Measurements from ENCODE around the gene PMVK. TPM values are rescaled to one million over a fixed set of nuclear protein-coding genes. Genes with fewer than 3 reads are reported as not detected.

Gene PMVK
- total and polyA plus RNA-seq, 4 donors, result 18.4 to 48.8 (median 43.4) TPM

DNA sequence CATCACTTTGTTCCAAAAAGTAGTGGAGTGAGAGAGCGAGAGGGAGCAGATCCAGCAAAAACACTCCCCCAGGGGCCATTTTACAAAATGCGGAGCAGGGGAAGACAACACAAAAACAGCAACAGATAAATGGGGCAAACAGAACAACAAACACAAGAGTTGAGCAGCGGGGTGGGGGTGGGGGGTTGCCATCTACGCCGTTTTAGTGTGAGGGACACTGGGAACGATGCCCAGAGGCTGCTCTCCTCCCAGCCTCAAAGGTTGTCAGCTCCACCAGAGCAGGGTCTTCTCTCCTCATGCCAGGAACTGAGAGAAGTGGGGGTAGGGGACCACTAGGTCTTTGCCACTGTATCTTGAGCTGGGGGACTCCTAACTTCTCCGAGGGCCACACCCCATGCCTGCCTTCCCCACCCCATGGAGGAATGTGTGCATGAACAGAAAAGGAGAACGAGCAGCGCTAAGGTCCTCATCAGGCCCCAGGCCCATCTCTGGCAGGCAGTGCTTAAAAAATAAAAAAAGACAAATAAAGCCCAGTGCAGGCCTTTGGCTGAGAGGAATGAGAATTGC, 20.7 kb upstream of the PMVK start:
- Histone ChIP-seq H3K36me3 (ENCODE audit: control insufficient read depth in 4 of 4, insufficient read depth in 4 of 4, low read length in 4 of 4) (peaks cover 0 to 9% (median 8%) of the 10 kb centered on the region in 4 donors), H3K27me3 (ENCODE audit: control insufficient read depth in 3 of 3, insufficient read depth in 3 of 3, low read length in 2 of 3) (no peaks in the 10 kb centered on the region), H3K9me3 (ENCODE audit: control insufficient read depth in 4 of 4, insufficient read depth in 3 of 4, low read length in 3 of 4) (no peaks in the 10 kb centered on the region), H3K4me1 (ENCODE audit: control insufficient read depth in 5 of 5, insufficient read depth in 5 of 5, low read length in 5 of 5) (peaks cover 10 to 35% (median 22%) of the 10 kb centered on the region in 5 donors), H3K9ac (ENCODE audit: insufficient read depth in 1 of 2, low read length in 2 of 2) (peak overlapping the region in 1 of 2 donors; percentile 38), H3K4me3 (no peak overlapping the region), H3K27ac (ENCODE audit: low read depth in 1 of 2, low read length in 1 of 2) (peak overlapping the region in 1 of 2 donors; percentile 1)
- no peak for ATAC-seq (ENCODE audit: insufficient read depth, low FRiP score)
- TF ChIP-seq, protein P1, sequence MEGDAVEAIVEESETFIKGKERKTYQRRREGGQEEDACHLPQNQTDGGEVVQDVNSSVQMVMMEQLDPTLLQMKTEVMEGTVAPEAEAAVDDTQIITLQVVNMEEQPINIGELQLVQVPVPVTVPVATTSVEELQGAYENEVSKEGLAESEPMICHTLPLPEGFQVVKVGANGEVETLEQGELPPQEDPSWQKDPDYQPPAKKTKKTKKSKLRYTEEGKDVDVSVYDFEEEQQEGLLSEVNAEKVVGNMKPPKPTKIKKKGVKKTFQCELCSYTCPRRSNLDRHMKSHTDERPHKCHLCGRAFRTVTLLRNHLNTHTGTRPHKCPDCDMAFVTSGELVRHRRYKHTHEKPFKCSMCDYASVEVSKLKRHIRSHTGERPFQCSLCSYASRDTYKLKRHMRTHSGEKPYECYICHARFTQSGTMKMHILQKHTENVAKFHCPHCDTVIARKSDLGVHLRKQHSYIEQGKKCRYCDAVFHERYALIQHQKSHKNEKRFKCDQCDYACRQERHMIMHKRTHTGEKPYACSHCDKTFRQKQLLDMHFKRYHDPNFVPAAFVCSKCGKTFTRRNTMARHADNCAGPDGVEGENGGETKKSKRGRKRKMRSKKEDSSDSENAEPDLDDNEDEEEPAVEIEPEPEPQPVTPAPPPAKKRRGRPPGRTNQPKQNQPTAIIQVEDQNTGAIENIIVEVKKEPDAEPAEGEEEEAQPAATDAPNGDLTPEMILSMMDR (IDR thresholded peaks at IDR 0.05; ENCODE audit: control extremely low read depth, extremely low read depth), result no peak
- DNase-seq, result no peak
- WGBS, 2 donors, result 60 to 64% methylated on average over 9 of the region's 9 CpGs

DNA sequence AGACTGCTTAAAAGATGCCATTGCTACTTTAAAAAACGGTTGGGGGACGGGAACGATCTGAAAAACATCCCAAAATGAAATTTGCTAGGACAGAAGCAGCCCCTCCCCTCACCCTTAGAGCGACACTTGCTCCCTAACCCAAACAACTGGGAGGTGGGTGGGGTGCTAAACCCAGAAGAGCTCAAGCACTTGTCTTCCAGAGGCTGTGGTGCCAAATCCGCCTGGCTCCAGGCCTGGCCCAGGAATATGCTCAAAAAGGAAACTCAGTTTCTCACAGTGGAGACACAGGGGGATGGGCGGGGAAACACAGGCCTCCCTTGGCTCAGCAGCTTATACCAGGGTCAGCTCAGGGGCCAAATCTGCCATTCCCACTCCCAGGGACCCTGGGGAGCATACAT, 20.0 kb upstream of the PMVK start:
- ATAC-seq (ENCODE audit: insufficient read depth, low FRiP score) (no peak), DNase-seq (peak in 1 of 3 donors; percentile 52)
- no peaks in the 10 kb centered on the region for H3K27me3 ChIP-seq (ENCODE audit: control insufficient read depth in 3 of 3, insufficient read depth in 3 of 3, low read length in 2 of 3)
- 20 to 24% methylated on average over 6 of the region's 6 CpGs for WGBS, 2 donors
- H3K9ac ChIP-seq (ENCODE audit: insufficient read depth in 1 of 2, low read length in 2 of 2), result peak overlapping the region; percentile 65 to 77
- peaks cover 10 to 34% (median 22%) of the 10 kb centered on the region in 5 donors for H3K4me1 ChIP-seq (ENCODE audit: control insufficient read depth in 5 of 5, insufficient read depth in 5 of 5, low read length in 5 of 5)
- peaks cover 0 to 9% (median 8%) of the 10 kb centered on the region in 4 donors for H3K36me3 ChIP-seq (ENCODE audit: control insufficient read depth in 4 of 4, insufficient read depth in 4 of 4, low read length in 4 of 4)
- H3K27ac ChIP-seq (ENCODE audit: low read depth in 1 of 2, low read length in 1 of 2), result peak overlapping the region; percentile 70 to 87
- no peaks in the 10 kb centered on the region for H3K9me3 ChIP-seq (ENCODE audit: control insufficient read depth in 4 of 4, insufficient read depth in 3 of 4, low read length in 3 of 4)
- peak overlapping the region; percentile 25 for H3K4me3 ChIP-seq
- TF ChIP-seq, protein P1 (IDR thresholded peaks at IDR 0.05; ENCODE audit: control extremely low read depth, extremely low read depth), result no peak

DNA sequence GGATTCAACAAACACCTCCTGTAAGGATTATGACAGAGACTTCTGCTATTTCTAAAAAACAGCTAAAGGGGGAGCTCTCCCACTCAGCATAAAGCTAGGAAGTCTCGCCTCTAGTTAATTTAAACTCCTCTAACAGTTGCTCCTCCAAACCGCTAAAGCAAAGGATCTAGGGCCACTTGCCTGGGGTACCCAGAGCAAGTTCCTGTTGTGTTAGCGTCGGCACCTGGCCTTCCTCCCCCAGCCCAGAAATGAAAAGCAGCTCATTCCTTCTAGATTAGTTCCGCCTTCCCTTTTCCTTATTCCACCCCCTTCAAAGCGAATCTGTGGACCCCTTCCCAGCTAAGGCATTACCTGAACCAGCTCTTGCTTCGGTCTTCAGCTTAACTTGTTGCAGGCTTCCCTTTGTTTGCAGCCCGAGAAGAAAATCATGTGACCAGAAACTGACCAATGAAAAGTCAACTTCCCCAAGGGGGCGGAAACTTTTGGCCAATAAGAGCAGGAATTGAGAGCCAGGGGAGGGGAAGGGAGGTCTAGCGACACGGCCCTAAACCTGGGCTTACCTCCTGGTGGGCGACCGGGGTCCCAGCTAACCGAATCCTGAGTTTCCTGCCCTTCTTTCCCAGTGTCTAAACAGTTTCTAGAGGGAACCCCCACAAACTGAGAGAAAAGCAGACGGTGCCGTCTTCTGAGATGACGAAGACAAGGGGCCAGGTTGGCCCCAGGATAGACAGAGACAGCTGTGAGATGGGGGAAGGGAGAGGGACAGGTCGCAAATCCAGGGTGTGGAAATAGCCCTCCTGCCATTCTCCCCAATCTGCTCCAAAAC, 19.4 kb upstream of the PMVK start, which contains the start of gene PBXIP1:
TSS of gene PBXIP1 (minus strand) at position 382 of the 826 bp plus-strand sequence. CDS start 2,378 bp downstream, outside the sequence.
- peak within 1 kb of the TSS; percentile 72 to 87 for H3K27ac ChIP-seq (ENCODE audit: low read depth in 1 of 2, low read length in 1 of 2)
- H3K4me1 ChIP-seq (ENCODE audit: control insufficient read depth in 5 of 5, insufficient read depth in 5 of 5, low read length in 5 of 5), result peaks cover 10 to 31% (median 22%) of the 10 kb centered on the region in 5 donors
- H3K27me3 ChIP-seq (ENCODE audit: control insufficient read depth in 3 of 3, insufficient read depth in 3 of 3, low read length in 2 of 3), result no peaks in the 10 kb centered on the region
- peaks cover 0 to 11% (median 9%) of the 10 kb centered on the region in 4 donors for H3K36me3 ChIP-seq (ENCODE audit: control insufficient read depth in 4 of 4, insufficient read depth in 4 of 4, low read length in 4 of 4)
- H3K9me3 ChIP-seq (ENCODE audit: control insufficient read depth in 4 of 4, insufficient read depth in 3 of 4, low read length in 3 of 4), result no peaks in the 10 kb centered on the region
- H3K4me3 ChIP-seq, result peak within 1 kb of the TSS; percentile 25
- ATAC-seq (ENCODE audit: insufficient read depth, low FRiP score) (peak; percentile 82), DNase-seq (peak; percentile 92 to 98 (median 98))
- H3K9ac ChIP-seq (ENCODE audit: insufficient read depth in 1 of 2, low read length in 2 of 2), result peak within 1 kb of the TSS; percentile 65 to 79
- 0% methylated on average over 18 of the region's 18 CpGs for WGBS, 2 donors
- TF ChIP-seq, protein P1 (IDR thresholded peaks at IDR 0.05; ENCODE audit: control extremely low read depth, extremely low read depth), result no peak

Measured in lung (tissue), 12 donors.